HG03139 (cell line): Measurements from ENCODE around the gene CLTC.
"Not testable (repeated sequence)": the region's sequence is repeated elsewhere in the genome, so short reads cannot be mapped to it uniquely, and the experiment has no call there.

Experiments used
- ATAC-seq: cut with Tn5 transposase; IDR thresholded peaks from one replicate; pipeline ENCODE4 v1.9.1; 2021; ENCODE audit not compliant: unreplicated experiment

Gene CLTC

GRCh38 chr17:59619298-59620063 lies at the start of gene CLTC:
Gene CLTC, plus strand, starts transcription at chr17:59619895. Its CDS starts 237 bp downstream, at chr17:59620132.
- ATAC-seq = peak; percentile 82

DNA sequence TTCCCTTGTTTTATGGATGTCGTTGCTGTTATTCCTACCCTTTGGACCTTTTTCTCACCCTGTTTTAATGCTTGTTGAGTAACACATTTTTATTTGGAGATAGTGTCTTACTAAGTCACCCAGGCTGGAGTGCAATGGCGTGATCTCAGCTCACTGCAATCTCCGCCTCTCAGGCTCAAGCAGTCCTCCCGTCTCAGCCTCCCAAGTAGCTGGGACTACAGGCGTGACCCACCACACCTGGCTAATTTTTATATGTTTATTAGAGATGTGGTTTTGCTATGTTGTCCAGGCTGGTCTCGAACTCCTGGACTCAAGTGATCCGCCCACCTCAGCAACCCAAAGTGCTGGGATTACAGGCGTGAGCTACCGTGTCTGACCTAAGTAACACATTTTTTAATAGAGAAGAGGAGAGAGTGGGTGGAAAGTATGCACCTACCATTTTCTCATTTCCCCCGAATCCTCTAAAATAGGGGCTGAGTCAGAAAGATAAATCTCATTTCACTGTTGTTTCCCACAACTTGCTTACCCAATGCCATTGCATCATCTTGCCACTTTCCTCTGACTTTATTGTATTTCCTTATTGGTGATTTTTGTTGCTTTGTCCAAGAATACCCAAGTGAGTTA lies 47.3 kb upstream of the CLTC start:
- ATAC-seq = no peak

GRCh38 chr17:59584168-59584567 lies 35.5 kb upstream of the CLTC start:
- not testable (repeated sequence) for ATAC-seq

DNA sequence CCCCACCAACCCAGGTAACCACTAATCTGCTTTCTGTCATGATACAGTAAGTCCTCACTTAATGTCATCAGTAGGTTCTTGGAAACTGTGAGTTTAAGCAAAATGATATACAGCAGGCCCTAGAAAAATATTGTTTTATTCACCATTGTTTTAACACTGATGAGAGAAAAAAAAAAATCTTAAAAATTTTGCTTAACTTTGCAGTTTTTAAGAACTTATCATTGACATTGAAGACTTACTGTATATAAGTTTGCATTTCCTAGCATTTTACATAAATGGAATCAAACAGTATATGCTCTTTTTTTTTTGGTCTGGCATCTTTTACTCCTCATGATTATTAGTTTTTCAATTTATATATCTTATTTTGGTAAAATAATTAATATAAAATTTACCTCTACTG lies 19.5 kb upstream of the CLTC start:
- ATAC-seq = no peak

DNA sequence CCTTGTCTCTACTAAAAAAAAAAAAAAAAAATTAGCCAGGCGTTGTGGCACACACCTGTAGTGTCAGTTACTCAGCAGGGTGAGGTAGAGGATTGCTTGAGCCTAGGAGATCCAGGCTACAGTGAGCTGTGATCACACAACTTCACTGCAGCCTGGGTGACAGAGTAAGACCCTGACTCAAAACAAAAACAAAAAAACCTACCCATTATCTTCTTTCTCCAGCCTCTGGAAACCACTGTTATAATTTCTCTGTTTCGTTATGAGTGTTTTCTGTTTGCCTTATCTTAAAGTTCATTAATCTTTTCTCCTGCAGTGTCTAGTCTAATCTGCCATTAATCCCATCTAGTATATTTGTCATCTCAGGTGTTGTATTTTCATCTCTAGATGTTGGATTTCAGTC lies 18.6 kb upstream of the CLTC start:
- no peak for ATAC-seq

DNA sequence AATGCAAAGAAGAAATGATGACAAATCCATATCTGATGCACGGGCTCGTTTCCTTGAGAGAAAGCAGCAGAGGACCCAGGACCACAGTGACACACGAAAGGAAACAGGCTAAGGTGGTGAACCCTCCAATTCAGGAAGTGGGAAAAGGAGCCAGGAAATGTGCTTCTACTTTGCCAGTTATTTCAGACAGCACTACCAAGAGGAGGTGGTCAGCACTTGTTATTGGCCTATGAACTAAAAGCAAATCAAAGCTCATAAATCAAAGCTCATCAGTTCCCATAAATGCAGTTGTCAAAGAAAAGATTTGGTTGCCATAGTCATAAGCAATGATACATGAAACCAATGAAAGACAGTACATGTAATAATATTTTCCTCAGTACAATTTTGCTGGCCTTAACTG lies 12.6 kb upstream of the CLTC start:
- no peak for ATAC-seq

- no peak for ATAC-seq
Observed at GRCh38 chr17:59607817-59608403, 11.8 kb upstream of the CLTC start.

DNA sequence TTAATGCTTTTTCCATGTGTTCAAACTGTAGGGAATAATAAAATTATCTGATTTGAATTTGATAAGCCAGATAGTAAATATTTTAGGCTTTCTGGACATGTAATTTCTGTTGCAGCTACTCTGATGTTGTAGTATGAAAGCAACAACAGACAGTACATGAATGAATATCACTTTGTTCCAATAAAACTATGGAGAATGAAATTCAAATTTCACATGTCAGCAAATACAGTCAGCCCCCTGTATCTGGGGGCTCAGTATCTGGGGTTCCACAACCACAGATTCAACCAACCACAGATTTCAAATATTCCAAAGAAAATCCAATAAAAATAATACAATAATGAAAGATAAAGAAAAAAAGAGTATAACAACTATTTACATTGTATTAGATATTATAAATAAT lies 8.2 kb upstream of the CLTC start:
- ATAC-seq = no peak

GRCh38 chr17:59616253-59616920 lies 3.3 kb upstream of the CLTC start:
- ATAC-seq = no peak

- ATAC-seq = no peak
Observed at GRCh38 chr17:59617156-59617732, 2.5 kb upstream of the CLTC start.

DNA sequence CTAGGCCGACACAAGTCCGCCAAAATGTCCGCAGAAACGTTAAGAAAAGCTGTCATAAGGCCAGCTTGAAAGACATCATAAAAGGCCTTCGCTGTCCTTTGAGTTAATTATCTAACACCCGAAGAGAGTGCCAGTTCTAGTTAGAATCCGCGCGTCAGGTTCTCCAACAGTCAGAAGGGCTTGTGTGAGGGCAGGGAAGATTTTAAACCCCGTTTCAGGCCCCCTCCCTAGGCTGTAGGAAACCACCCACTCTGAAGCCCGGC lies 729 bp upstream of the CLTC start:
- ATAC-seq = peak; percentile 3

GRCh38 chr17:59620064-59620359 lies 317 bp downstream of the CLTC start:
- ATAC-seq = no peak

DNA sequence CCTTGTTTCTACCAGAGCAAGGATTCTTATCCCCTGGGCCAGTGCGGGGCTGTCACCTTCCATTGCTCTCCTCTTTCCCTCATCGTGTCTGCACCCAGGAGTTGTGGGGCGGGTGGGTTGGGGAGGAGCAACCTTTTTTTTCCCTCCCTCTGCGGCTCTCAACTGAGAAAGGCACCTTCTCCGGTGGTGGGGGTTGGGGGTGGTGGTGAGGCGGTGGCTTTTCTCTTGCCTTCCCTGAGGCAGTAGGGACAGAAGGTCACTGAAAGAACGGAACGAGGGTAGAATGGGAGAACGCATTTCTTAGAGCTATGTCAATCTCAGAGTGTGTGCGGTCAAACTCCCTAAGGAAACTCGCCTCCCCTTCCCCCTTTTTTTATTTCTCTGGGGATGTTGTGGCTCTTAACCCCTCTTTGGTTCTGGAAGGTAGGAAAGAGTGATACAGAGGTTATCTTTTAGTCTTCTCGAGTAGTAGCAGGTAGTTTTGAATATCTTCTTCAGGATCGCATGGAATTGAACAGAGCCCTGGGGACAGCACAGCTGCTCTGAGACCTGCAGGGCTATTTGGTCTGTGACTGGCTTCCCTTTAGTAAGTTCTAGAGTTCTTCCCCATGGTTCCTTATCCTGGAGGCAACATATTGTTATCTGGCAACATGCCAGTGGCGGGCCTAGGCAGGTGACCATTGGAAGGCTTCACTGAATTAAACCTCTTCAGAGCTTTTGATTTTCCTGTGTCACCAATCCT lies 994 bp downstream of the CLTC start:
- no peak for ATAC-seq

GRCh38 chr17:59621771-59622170 lies 2.1 kb downstream of the CLTC start:
- no peak for ATAC-seq

- no peak for ATAC-seq
Observed at GRCh38 chr17:59623151-59623550, 3.5 kb downstream of the CLTC start.

GRCh38 chr17:59626756-59627155 lies 7.1 kb downstream of the CLTC start:
- ATAC-seq = no peak

GRCh38 chr17:59627274-59627673 lies 7.6 kb downstream of the CLTC start:
- ATAC-seq = no peak

- no peak for ATAC-seq
Observed at GRCh38 chr17:59627770-59628171, 8.1 kb downstream of the CLTC start.

GRCh38 chr17:59629174-59629573 lies 9.5 kb downstream of the CLTC start:
- ATAC-seq = no peak

DNA sequence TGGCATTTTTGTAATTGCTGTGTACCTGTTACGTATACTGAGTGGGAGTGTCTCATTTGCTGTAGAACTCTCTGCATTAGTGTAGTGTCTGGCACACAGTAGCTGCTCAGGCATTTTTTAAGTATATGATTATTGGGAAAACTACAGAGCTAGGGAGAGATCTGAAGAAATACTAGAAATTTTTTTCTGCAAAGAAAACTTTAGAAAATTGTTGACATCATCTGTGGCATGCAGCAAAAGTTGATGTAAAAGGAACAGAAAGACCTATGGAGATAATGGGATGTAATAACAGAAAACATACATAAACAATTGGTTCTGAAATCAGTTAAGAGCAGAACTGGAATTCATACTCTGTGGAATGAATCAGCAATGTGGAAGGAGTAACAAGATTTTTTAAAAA lies 11.6 kb downstream of the CLTC start:
- no peak for ATAC-seq

- no peak for ATAC-seq
Observed at GRCh38 chr17:59632398-59632797, 12.7 kb downstream of the CLTC start.
